DMS 273 treated with DMSO at 0.1 percent for 48 hours (cell line): ENCODE measurements around the gene UVSSA.
A peak's percentile ranks its signal among the peaks of the same experiment; 100 is the strongest.
"Not testable (repeated sequence)": the region's sequence is repeated elsewhere in the genome, so short reads cannot be mapped to it uniquely, and the experiment has no call there.

ENCODE experiments used
- DNase-seq: peaks from one replicate; lab custom pipeline; 2025; lab: John Stamatoyannopoulos, UW

Gene UVSSA

GRCh38 chr4:1331591-1332353 is 15.2 kb upstream of the UVSSA start:
- DNase-seq = no peak

- no peak for DNase-seq
Measured at GRCh38 chr4:1332686-1333085, 14.3 kb upstream of the UVSSA start.

GRCh38 chr4:1333256-1333655 is 13.8 kb upstream of the UVSSA start:
- DNase-seq = no peak

- not testable (repeated sequence) for DNase-seq
Measured at GRCh38 chr4:1333851-1334578, 13.0 kb upstream of the UVSSA start.

GRCh38 chr4:1334579-1334895 is 12.5 kb upstream of the UVSSA start:
- DNase-seq = no peak

- DNase-seq = not testable (repeated sequence)
Measured at GRCh38 chr4:1335193-1335883, 11.7 kb upstream of the UVSSA start.

GRCh38 chr4:1336088-1336491 is 10.9 kb upstream of the UVSSA start:
- no peak for DNase-seq

GRCh38 chr4:1337376-1337831 is 9.6 kb upstream of the UVSSA start:
- no peak for DNase-seq

- DNase-seq = no peak
Measured at GRCh38 chr4:1337951-1338751, 8.9 kb upstream of the UVSSA start.

- no peak for DNase-seq
Measured at GRCh38 chr4:1338752-1339414, 8.1 kb upstream of the UVSSA start.

- DNase-seq = no peak
Measured at GRCh38 chr4:1339489-1339888, 7.5 kb upstream of the UVSSA start.

GRCh38 chr4:1340181-1340747 is 6.7 kb upstream of the UVSSA start:
- DNase-seq = no peak

GRCh38 chr4:1340861-1341260 is 6.1 kb upstream of the UVSSA start:
- DNase-seq = no peak

- no peak for DNase-seq
Measured at GRCh38 chr4:1342003-1342402, 5.0 kb upstream of the UVSSA start.

GRCh38 chr4:1344696-1345095 is 2.3 kb upstream of the UVSSA start:
- DNase-seq = no peak

- DNase-seq = peak; percentile 8
Measured at GRCh38 chr4:1345903-1346780, 866 bp upstream of the UVSSA start.

- DNase-seq = no peak
Measured at GRCh38 chr4:1347410-1347864, 429 bp downstream of the UVSSA start.

- no peak for DNase-seq
Measured at GRCh38 chr4:1348014-1348513, 1.1 kb downstream of the UVSSA start.

- DNase-seq = no peak
Measured at GRCh38 chr4:1348746-1349145, 1.7 kb downstream of the UVSSA start.
